Suprapubic skin (tissue), 4 donors: ENCODE results near the gene FZD4.

Source experiments
- CTCF ChIP-seq, 2 donors: fragments of 200-600 bp in 1 of 2; fragments of 450-650 bp in 1 of 2; sonication (generic) in 1 of 2; IDR thresholded peaks; one replicate each; pipeline ENCODE4 v1.5.1; 2016 to 2019; ENCODE audit warnings: antibody characterized with exemption in 2 of 2, mild to moderate bottlenecking in 1 of 2, moderate library complexity in 1 of 2
- EP300 ChIP-seq: sonication (generic); formaldehyde crosslinking; IDR thresholded peaks from one replicate; pipeline ENCODE4 v1.6.1; 2017; ENCODE audit warnings: antibody characterized with exemption
- POLR2A ChIP-seq, 2 donors: fragments of 450-650 bp; IDR thresholded peaks; one replicate each; pipeline ENCODE4 v1.6.1; 2017; ENCODE audit warnings: antibody characterized with exemption in 2 of 2, mild to moderate bottlenecking in 2 of 2, moderate library complexity in 2 of 2
- POLR2AphosphoS5 ChIP-seq, 3 donors: sonication (generic); formaldehyde crosslinking; IDR thresholded peaks; one replicate each; pipeline ENCODE4 v1.6.1; 2017; ENCODE audit warnings: antibody characterized with exemption in 3 of 3

GRCh38 chr11:86922225-86922624, 33.0 kb downstream of the FZD4 start:
- no peak for TF ChIP-seq CTCF (IDR thresholded peaks at IDR 0.05)
- TF ChIP-seq POLR2A (IDR thresholded peaks at IDR 0.05) = no peak
- TF ChIP-seq POLR2AphosphoS5 (IDR thresholded peaks at IDR 0.05) = no peak
- no peak for TF ChIP-seq EP300
